ENCODE measurements around the gene LRRC8C. TPM values are rescaled to one million over a fixed set of nuclear protein-coding genes. Genes with fewer than 3 reads are reported as not detected.

Gene LRRC8C
- polyA plus RNA-seq, 3 donors, result 5.7 to 8.6 (median 6.7) TPM

GRCh38 chr1:89711140-89711778 lies 78.3 kb downstream of the LRRC8C start:
- no peak for DNase-seq (ENCODE audit: extremely low read depth in 1 of 11, low read depth in 9 of 11, low spot score in 4 of 11)

GRCh38 chr1:89712420-89712819 lies 79.5 kb downstream of the LRRC8C start:
- no peak for DNase-seq (ENCODE audit: extremely low read depth in 1 of 11, low read depth in 9 of 11, low spot score in 4 of 11)

GRCh38 chr1:89715677-89716076 lies 82.8 kb downstream of the LRRC8C start:
- no peak for DNase-seq (ENCODE audit: extremely low read depth in 1 of 11, low read depth in 9 of 11, low spot score in 4 of 11)

GRCh38 chr1:89719502-89720306 lies 86.8 kb downstream of the LRRC8C start:
- DNase-seq (ENCODE audit: extremely low read depth in 1 of 11, low read depth in 9 of 11, low spot score in 4 of 11), result no peak

GRCh38 chr1:89720839-89721238 lies 87.9 kb downstream of the LRRC8C start:
- no peak for DNase-seq (ENCODE audit: extremely low read depth in 1 of 11, low read depth in 9 of 11, low spot score in 4 of 11)

- DNase-seq (ENCODE audit: extremely low read depth in 1 of 11, low read depth in 9 of 11, low spot score in 4 of 11), result no peak
These were observed 88.4 kb downstream of the LRRC8C start for GRCh38 chr1:89721351-89721750.

- DNase-seq (ENCODE audit: extremely low read depth in 1 of 11, low read depth in 9 of 11, low spot score in 4 of 11), result no peak
These were observed 90.2 kb downstream of the LRRC8C start for GRCh38 chr1:89723144-89723543.

- no peak for DNase-seq (ENCODE audit: extremely low read depth in 1 of 11, low read depth in 9 of 11, low spot score in 4 of 11)
These were observed 90.9 kb downstream of the LRRC8C start for GRCh38 chr1:89723863-89724262.

GRCh38 chr1:89724369-89725010 lies 91.6 kb downstream of the LRRC8C start:
- no peak for DNase-seq (ENCODE audit: extremely low read depth in 1 of 11, low read depth in 9 of 11, low spot score in 4 of 11)

- DNase-seq (ENCODE audit: extremely low read depth in 1 of 11, low read depth in 9 of 11, low spot score in 4 of 11), result no peak
These were observed 92.1 kb downstream of the LRRC8C start for GRCh38 chr1:89725011-89725370.

- DNase-seq (ENCODE audit: extremely low read depth in 1 of 11, low read depth in 9 of 11, low spot score in 4 of 11), result no peak
These were observed 92.7 kb downstream of the LRRC8C start for GRCh38 chr1:89725631-89726030.

- DNase-seq (ENCODE audit: extremely low read depth in 1 of 11, low read depth in 9 of 11, low spot score in 4 of 11), result no peak
These were observed 94.8 kb downstream of the LRRC8C start for GRCh38 chr1:89727517-89728312.

GRCh38 chr1:89728381-89728780 lies 95.5 kb downstream of the LRRC8C start:
- DNase-seq (ENCODE audit: extremely low read depth in 1 of 11, low read depth in 9 of 11, low spot score in 4 of 11), result no peak

GRCh38 chr1:89732206-89732605 lies 99.3 kb downstream of the LRRC8C start:
- no peak for DNase-seq (ENCODE audit: extremely low read depth in 1 of 11, low read depth in 9 of 11, low spot score in 4 of 11)

GRCh38 chr1:89732643-89733222 lies 99.8 kb downstream of the LRRC8C start:
- no peak for DNase-seq (ENCODE audit: extremely low read depth in 1 of 11, low read depth in 9 of 11, low spot score in 4 of 11)

GRCh38 chr1:89733748-89734147 lies 100.8 kb downstream of the LRRC8C start:
- DNase-seq (ENCODE audit: extremely low read depth in 1 of 11, low read depth in 9 of 11, low spot score in 4 of 11), result no peak

GRCh38 chr1:89734442-89734841 lies 101.5 kb downstream of the LRRC8C start:
- DNase-seq (ENCODE audit: extremely low read depth in 1 of 11, low read depth in 9 of 11, low spot score in 4 of 11), result no peak

GRCh38 chr1:89735479-89735878 lies 102.6 kb downstream of the LRRC8C start:
- no peak for DNase-seq (ENCODE audit: extremely low read depth in 1 of 11, low read depth in 9 of 11, low spot score in 4 of 11)

Data from renal cortex interstitium (tissue), 11 donors.